HG03196 (cell line): ENCODE data around the gene KCTD7.
"Not testable (repeated sequence)": the region's sequence is repeated elsewhere in the genome, so short reads cannot be mapped to it uniquely, and the experiment has no call there.

Source experiments
- ATAC-seq: cut with Tn5 transposase; IDR thresholded peaks from one replicate; pipeline ENCODE4 v1.9.1; 2021; ENCODE audit not compliant: unreplicated experiment

The KCTD7 gene

GRCh38 chr7:66615699-66616098, 13.0 kb upstream of the KCTD7 start:
- ATAC-seq = no peak

- no peak for ATAC-seq
These were observed 11.4 kb upstream of the KCTD7 start for GRCh38 chr7:66617295-66617694.

DNA sequence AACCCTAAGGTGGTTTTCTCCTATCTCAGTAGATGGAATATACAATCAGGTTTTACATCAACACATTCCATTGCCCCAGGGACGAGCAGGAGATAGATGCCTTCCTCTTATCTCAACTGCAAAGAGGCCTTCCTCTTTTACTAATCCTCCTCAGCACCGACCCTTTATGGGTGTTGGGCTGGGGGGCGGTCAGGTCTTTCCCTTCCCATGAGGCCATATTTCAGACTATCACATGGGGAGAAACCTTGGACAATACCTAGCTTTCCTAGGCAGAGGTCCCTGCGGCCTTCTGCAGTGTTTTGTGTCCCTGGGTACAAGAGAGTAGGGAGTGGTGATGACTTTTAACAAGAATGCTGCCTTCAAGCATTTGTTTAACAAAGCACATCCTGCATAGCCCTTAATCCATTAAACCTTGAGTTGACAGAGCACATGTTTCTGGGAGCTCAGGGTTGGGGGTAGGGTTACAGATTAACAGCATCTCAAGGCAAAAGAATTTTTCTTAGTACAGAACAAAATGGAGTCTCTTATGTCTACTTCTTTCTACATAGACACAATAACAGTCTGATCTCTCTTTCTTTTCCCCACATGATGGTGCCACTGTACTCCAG, 9.2 kb upstream of the KCTD7 start:
- not testable (repeated sequence) for ATAC-seq

- ATAC-seq = no peak
These were observed 2.2 kb upstream of the KCTD7 start for GRCh38 chr7:66626331-66626934.

GRCh38 chr7:66627151-66627681, 1.5 kb upstream of the KCTD7 start:
- no peak for ATAC-seq

- ATAC-seq = no peak
These were observed 760 bp upstream of the KCTD7 start for GRCh38 chr7:66627881-66628360.

DNA sequence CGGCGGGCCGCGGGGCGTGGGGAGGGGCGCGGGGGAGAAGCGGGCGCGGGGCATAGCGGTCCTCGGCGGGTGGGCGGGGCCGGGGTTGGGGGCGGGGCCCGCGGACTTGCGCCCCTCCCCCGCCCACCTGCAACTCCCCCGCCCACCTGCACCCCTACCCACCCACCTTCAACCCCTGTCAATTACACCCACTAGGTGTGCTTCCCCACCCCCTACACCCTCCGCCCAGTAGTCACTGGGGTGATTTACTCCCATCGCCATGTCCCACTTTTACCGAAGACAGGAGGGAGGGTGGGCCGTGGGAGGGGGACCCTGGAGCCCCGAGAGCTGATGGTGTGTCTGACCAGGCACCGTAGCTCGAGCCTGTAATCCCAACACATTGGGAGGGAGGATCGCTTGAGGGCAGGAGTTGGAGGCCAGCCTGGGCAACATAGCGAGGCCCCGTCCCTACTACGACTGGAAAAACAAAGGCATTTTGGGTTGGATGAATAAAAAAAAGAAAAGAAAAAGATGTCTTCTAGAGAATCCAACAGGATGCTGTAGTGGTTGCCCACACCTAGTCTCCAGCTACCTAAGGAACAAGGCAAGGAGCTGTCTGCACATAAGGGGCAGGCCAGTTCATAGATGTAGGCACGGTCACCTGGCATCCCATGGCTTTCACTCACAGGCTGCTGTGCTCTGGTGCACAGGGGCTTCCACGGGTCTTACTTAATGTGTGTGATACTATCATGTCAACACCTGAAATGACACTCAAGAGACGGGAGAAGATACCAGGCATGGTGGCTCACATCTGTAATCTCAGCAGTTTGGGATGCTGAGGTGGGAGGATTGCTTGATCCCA, 761 bp downstream of the KCTD7 start:
- ATAC-seq = no peak

DNA sequence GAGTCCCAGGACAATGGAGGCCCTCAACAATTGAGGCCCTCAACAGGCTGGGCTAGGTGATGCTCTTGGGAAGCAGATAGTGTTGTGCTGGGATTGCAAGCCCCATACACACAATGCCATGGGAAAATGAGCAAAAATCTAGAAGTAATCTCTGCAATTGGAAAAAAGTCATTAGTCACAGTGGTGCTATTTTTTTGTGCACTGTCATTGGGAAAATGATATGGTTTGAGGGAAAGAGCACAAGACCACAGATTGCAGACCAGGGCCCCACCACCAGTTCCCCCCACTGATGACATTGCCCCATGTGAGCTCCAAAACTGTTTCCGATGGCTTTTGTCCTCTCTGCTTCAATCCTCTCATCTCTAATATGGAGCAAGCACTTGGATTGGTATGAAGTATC, 1.9 kb downstream of the KCTD7 start:
- ATAC-seq = no peak

- no peak for ATAC-seq
These were observed 2.8 kb downstream of the KCTD7 start for GRCh38 chr7:66631471-66631870.

DNA sequence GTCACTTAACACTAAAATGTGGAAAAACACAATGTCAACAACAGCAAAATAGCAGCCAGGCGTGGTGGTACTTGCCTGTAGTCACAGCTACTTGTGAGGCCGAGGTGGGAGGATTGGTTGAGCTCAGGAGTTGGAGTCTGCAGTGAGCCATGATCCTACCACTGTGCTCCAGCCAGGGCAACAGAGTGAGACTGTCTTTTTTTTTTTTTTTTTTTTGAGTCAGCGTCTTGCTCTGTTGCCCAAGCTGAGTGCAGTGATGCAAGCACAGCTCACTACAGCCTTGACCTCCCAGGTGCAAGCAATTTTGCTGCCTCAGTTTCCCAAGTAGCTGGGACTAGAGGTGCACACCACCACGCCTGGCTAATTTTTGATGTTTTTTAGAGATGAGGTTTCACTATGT, 6.1 kb downstream of the KCTD7 start:
- ATAC-seq = no peak

DNA sequence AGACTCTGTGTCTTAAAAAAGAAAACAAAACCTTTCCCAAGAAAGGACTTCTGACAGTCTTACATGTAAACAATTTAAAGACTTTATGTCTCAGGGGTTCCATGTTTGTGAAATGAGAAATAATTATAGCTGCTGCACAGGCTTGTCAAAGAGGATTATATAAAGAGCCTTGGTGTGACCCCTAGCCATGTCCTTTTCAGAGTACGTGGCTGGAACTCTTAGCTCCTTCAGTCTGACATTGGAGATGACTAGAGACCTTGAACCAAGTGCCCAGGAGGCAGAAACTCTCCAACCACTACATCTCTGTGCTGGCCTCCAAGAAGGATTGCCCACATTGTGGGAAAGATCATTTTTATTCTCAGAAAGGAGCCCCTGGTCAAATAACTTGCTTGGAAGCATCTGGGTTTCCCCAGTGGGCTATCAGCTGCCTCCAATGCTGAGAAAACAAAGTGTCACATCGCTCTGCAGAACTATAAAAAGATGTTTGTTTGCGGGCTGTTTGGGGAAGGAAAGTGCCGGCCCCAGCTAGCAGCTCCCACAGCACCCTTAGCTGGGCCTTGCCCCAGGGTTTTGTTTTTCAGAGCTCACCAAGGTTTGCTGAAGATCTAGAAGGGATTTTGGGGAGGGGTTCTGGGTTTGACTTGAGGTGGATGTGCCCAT, 6.8 kb downstream of the KCTD7 start:
- not testable (repeated sequence) for ATAC-seq

DNA sequence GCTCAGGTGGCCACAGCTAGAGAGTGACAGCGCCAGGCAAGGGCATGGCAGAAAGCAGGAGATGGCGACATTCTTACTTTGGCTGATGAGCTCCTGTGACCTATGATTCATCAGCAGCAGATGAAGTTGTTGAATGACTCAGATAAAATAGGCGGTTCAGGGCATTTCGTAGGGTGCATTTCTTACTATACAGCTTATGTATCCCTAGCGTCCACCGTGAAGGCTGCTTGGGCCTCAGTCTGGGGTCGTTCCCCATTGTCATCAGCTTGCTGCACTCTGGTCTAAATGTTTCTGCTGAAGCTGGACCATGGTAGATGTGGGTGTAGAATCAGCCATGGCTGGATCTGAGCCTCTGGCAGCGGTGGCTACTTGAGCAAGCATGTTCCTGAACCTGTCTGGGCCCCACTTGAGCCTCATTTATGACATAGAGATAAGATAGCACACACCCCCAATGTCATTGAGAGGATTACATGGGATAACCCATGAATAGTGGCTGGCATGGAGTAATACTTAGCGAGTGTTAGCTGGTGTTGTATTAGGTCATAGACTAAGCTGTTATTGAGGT, 7.4 kb downstream of the KCTD7 start:
- not testable (repeated sequence) for ATAC-seq

- no peak for ATAC-seq
These were observed 9.8 kb downstream of the KCTD7 start for GRCh38 chr7:66638309-66639099.

DNA sequence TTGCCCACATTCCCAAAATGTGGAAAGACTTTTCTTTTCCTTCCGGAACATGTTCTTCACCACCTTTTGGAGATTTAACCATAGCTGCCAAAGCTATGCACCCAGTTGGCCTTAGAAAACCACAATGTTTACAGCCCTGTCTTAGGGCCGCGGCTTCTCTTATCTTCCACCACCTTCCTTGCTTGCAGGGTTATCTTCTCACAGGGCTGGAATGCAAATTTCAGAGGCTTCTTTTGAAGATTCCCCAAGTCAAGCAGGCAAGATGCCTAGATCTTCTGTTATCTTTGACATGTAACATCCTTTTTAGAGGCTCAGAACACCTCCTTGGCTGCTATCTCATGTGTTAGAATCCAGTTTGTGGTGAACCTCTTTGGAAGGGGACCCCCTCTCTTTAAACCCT, 11.1 kb downstream of the KCTD7 start:
- ATAC-seq = no peak

GRCh38 chr7:66640802-66641525, 12.3 kb downstream of the KCTD7 start:
- ATAC-seq = no peak

- no peak for ATAC-seq
These were observed 12.8 kb downstream of the KCTD7 start for GRCh38 chr7:66641526-66641871.

GRCh38 chr7:66642186-66642585, 13.5 kb downstream of the KCTD7 start:
- ATAC-seq = no peak

GRCh38 chr7:66642932-66643331, 14.3 kb downstream of the KCTD7 start:
- no peak for ATAC-seq

DNA sequence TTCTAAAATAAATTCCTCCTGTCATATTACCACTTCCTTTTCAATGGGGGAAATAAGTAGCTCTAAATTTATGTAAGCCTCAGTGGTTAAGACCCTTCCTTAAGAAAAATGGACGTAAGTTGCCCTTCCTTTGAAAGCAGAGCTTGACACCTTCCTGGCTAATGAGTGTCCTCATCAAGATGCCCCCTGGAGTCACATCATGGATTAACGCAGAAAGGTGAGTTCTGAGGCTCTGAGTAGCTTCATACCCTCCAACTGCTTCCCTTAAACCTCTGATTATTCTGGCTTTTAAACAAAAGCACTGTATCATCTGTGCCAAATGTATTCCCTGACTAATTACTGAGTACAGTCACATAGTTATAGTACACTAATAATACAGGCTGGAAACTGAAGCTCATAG, 14.7 kb downstream of the KCTD7 start:
- no peak for ATAC-seq

- not testable (repeated sequence) for ATAC-seq
These were observed 22.3 kb downstream of the KCTD7 start for GRCh38 chr7:66651026-66651425.
